GM19099 (cell line): Measurements from ENCODE around the gene CAMTA1.

Source experiments
- POLR2A ChIP-seq: IDR thresholded peaks from 3 replicates; pipeline ENCODE4 v1.6.1; 2011; ENCODE audit warnings: low read depth; ENCODE audit not compliant: insufficient read length; ENCODE audit errors: extremely low read depth

The CAMTA1 gene

DNA sequence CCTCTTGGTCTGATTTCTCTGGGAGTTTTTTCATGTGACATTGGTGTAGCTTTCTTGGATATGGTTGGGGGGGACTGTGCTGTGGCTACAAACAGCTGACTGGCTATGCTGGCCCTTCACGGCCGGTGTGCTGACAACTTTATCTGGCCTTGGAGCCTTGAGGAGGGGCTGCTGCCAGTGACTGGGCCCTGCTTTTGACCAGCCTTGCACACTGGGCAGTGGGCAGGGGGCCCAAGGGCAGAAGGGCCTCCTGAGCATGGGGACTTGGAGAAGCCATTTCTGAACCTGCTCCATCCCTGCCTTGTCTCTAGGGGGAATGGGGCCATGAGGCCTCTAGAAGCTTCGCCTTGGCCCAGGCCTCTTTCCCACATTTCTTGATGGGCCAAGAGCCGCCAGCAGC lies 139.6 kb downstream of the CAMTA1 start:
- TF ChIP-seq POLR2A: no peak

DNA sequence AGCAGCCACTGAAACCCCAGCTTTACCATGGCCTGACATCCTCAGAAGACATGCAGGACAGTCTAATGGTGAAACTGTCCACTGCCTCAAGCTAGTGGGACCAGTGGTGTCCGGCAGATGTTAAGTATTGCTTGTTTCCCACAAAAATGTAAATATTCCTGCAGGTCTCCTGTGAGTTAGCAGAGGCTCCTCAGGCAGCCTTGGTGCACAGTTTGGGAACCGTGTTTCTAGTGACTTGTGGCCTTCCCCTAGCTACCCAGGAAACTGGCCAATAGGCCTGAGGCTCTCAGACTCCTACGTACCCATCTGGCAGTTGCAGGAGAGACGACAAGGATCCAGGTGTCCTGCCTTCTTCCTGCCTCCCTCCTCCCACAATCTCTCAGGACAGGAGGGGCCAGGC lies 142.4 kb downstream of the CAMTA1 start:
- no peak for TF ChIP-seq POLR2A

DNA sequence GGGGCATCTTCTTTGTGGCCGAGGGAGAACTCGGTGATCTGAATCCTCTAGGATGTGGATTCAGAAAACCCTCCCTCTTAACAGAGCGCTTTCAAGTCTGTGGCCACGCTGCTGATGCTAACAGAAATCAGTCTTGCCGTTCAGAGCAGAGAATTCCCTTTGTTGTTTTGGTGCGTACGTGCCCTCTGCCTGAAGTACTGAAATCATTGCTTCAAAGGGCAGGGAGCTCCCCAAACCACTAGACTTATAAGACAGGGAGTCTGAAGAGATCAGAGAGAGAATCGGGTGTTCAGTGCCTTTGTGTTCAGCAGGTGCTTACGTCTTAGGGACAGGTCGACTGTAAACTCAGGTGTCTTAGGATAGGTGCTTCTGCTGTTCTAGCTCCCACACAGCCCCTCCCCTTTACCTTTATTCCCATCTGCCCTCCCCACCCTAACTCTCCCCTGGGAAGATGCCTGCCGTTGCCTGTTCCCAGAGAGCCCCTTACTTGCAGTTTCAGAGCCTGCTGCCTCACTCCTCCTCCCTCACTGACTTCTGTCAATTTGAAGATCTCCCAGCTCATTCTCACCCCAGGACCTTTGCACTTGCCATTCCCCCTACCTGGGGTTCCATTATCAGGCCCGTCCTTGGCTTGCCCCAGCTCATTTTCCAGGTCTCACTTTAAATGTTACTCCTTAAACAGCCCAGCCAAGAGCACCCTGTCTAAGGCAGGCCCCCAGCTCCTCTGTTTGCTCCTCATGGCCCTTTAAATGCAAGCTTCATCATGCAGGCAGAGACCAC lies 143.0 kb downstream of the CAMTA1 start:
- no peak for TF ChIP-seq POLR2A

DNA sequence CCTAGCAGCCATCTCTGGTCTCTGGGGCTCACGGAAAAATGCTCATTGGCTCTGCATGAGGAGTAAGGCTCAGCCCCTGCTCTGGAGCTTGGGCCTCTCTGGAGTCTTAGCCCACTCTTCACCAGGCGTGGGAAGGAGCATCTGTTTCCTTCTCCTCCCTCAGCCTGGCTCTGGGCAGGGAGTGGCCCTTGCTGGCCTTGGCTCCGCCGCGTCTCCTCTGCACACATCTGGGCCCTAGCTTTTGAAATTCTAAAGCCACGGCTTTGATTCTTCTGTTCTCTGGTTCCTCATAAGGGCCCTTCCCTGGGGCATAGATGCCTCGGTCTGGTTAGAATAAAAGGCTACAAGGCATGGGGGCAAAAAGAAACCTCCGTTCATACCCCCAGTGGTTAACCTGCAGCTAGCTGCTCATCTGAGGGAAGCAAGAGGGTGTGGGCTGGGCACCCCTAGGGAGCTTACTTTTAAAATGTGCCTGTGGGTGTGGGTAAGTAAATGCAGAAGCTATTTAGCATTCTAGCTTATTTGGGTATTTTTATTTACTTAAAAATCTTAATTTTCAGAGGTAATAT lies 145.6 kb downstream of the CAMTA1 start:
- TF ChIP-seq POLR2A: no peak

DNA sequence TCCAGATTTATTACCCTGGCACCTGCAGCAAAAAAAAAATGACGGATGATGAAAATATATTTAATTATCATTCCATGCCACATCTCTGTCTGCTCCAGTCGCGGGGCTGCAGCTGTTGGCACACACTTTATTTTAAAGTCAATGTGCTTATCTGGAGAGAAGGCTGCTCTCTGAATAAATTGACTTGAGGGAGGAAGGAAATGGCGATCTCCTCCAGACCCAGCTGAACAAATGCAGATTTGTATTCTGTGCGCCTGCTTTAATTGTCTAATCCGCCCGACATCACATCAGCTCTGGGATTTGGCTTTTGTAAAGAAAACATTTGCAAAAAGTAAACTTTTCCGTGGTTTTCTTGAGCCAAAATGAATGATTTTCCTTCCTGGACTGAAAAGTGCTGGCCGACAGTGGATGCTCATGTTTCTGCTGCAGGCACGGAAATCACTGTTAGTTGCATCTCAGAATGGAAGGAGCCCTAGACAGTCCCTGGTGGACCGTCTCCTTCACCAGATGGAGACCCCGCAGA lies 150.2 kb downstream of the CAMTA1 start:
- no peak for TF ChIP-seq POLR2A

DNA sequence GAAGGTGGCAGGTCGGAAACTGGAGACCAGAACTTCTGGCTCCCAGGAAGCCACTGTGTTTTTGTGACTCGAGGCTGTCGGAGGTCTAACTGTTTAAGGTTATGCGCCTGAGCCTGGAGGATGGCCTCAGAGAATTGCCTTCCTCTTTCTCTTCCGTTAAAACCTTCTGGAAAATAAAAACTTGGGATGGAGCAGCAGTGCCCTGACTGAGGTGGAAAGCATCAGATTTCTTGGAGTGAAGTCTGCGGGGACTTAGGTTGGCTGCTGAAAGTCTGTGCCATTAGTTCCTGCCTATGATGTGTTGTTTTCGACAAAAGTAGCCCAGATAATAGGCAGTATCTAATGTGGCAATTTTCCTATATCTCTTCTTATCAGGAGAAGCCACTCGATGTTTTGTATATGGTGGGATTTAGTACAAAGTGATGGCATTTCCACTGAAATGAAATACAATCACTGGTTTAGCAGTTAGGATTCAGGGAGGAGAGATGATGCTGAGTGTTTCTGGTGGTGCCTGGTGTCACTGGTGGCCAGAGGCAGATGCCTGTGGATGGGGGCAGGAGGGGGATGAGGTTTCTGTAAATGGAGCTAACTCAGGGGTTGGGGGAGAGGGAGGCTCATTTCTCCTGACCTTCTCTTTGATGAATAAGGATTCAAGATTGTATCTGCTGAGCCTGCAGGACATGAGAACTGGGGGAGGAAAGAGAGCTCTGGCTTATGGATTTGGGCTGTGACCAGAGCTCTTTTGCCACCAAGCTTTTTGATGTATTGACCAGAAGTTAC lies 150.8 kb downstream of the CAMTA1 start:
- no peak for TF ChIP-seq POLR2A

DNA sequence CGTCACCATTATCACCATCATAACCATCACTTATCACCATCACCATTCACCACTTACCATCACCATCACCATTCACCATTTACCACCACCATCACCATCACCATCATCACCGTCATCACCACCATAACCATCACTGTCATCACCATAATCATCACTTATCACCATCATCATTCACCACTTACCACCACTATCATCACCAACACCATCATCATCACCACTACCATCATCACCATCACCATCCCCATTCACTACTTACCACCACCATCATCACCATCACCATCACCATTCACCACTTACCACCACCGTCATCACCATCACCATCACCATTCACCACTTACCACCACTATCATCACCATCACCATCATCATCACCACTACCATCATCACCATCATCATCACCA lies 151.8 kb downstream of the CAMTA1 start:
- no peak for TF ChIP-seq POLR2A

DNA sequence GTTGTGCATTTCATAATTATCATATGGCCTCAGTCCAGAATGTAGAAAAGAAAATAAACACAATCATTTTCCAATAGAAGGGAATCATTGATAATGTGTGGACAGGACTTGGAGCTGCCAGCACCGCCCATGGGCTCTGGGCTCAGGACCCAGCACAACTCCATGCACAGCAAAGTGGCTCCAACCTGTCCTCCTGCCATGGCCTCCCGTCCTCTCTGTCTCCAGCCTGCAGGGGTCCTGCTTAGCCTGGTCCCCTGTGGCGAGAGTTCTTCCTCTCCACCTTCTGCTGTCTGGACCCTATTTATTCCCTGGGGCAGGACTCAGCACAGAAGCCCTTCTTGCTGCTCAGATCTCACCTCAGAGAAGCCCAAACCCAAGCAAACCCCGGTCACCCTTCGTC lies 154.1 kb downstream of the CAMTA1 start:
- no peak for TF ChIP-seq POLR2A

DNA sequence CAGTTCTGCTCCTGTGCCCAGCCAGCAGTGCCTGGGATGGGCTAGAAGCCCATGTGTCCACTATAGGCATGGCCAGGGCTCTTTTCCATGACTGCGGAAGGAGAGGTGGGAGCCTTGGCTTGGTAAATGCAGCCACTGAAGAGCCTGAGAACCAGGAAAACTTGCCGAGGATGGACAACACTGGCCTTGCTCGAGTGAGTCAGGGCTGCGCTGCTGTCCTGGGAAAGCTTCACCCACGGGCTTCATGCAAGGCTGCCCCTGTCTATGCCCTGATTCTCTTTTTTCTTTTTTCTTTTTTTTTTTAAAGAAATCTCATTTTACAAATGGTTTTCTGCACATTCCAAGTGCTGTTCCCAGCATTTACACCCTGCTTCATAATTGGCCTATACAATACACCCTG lies 156.5 kb downstream of the CAMTA1 start:
- TF ChIP-seq POLR2A: no peak

DNA sequence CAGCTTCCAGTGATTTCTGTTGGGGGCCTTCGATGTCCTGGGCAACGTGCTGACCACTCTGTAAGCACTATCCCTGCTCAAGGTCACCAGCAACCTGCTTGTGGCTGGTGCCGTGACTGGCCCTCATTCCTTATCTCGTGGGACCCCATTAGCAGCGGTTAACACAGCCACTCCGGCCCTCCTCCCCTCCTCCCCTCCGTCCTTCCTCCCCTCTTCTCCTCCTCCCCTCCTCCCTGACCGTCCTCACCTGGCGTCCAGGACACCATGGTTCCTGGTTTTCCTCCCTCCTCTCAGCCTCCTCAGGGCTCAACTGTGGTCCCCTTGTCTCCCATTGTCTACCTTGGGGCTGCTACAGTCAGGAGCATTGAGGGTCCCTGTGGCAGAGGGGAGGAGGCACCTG lies 157.7 kb downstream of the CAMTA1 start:
- TF ChIP-seq POLR2A: no peak

DNA sequence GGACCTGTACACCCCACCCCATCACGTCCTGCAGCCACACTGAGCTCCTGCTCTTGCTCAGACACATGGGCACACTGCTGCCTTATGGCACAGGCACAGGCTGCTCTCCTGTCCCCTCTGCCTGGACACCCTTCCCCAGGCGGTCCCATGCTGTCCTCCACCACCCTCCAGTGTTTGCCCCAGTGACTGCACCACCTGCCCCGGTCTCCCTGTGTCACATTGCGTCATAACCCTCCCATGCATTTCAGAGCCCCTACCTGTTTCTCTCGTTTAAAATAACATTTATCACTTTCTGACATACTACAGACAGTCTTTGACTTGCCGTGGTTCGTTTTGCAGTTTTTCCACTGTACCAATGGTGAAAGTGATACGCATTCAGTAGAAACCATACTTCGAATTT lies 159.2 kb downstream of the CAMTA1 start:
- TF ChIP-seq POLR2A: no peak

DNA sequence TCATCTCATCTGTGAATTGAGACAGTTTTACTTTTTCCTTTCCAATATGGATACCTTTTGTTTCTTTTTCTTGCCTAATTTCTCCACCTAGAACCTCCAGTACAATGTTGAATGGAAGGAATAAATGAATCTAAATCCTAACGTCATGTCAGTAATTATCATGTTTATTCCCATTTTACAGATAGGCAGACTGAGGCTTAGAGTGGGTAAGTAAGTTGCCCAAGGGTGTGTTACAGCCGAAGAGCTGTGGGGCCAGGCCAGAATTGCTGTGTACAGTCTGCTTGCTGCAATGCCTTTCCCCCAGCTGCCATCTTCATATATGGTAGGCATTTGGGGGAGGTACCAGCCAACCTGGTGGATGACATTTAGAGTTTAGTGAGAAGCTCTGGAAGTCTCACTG lies 162.7 kb downstream of the CAMTA1 start:
- TF ChIP-seq POLR2A: no peak

DNA sequence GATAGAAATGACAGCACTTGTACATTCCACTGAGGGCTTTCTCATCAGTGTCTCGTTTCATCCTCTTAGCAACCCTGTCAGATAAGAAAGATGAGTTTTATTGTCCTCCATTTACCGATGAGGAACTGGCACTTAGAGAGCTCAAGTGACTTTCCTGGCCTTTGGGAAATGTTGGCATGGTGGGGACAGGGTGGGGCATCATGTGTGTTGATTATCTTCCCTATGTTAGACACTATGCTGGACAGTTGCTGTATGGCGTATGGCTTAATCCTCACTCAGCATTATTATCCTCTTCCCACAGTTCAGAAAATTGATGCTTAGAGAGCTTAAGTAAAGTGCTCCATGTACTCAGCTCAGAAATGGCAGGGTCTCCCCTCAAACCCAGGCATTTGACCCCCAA lies 163.2 kb downstream of the CAMTA1 start:
- no peak for TF ChIP-seq POLR2A

DNA sequence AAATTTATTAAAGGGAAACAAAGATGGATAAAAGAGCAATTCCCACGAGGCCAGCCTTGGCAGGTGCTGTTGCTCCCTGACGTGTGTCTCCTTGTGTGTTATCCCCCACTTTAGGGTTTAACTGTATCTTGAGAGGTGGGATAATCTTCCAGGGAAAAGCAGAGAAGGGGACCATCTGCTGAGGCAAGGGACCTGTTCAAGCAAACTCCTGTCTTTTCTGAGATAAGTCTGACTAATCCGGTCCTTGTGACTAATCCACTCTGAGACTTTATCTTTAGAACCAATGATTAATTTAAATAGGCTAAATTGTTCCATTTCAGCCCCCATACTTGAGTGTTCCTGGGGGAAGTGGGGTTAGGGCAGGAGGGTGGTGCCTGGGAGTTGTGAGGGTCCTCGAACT lies 163.6 kb downstream of the CAMTA1 start:
- TF ChIP-seq POLR2A: no peak

DNA sequence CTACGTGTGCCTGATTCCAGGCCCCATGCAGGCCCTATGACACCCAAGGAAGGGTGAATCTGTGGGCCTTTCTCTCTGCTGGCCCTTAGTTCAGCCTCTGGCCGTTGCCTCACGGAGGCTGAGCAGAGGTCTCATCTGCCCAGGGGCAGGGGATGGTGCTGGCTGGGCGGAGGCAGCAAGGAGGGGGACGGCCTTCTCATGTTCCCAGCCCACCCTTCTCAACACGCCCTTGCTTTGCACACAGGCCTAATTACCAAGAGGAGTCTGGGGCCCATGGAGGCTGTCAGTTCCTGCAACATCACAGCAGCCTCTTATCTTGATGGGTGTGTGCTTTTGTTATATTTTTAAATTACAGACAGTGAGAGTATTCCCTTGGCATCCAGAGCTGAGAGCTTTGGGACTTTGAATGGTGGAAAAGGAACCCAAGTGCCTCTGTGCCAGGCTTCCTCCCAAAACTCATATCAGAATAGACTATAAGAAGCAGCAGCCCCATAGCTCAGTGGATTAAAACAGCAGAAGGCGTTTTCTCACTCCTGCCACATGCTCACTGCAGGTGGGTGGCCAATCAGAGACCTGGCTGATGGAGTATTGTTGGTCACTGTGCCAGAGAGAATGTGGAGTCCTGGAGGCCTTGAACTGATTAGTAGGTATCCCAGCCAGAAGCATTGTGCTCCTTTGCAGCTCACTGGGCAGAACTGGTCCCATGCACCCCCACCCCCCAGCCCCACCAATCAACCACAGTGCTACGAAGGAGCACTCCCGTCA lies 164.9 kb downstream of the CAMTA1 start:
- no peak for TF ChIP-seq POLR2A
